OCI-LY3 (cell line): ENCODE measurements around the gene MAPK14.

ENCODE experiments used
- H2AFZ ChIP-seq: fragments of 200-600, 300-600 bp; shearing (Covaris generic); 2 replicates; pipeline ENCODE4 v1.6.0; 2014; ENCODE audit warnings: antibody characterized with exemption, low read depth, low read length
- H3K27ac ChIP-seq: fragments of 200-600, 300-600 bp; sonication (generic); 2 replicates; pipeline ENCODE4 v1.5.1; 2014; ENCODE audit warnings: mild to moderate bottlenecking, low read length, moderate library complexity, mixed read lengths
- H3K27me3 ChIP-seq: fragments of 200-600, 300-600 bp; sonication (generic); 2 replicates; pipeline ENCODE4 v1.6.1; 2014; ENCODE audit warnings: low read depth, low read length, mixed read lengths
- H3K36me3 ChIP-seq: fragments of 200-600, 300-600 bp; sonication (generic); replicated peaks from 2 replicates; pipeline ENCODE3; 2014; ENCODE audit warnings: low read depth, low read length, mixed read lengths
- H3K4me1 ChIP-seq: fragments of 300-600, 200-600 bp; sonication (generic); 2 replicates; pipeline ENCODE4 v1.6.1; 2014; ENCODE audit warnings: low read length, mixed read lengths
- H3K4me2 ChIP-seq: fragments of 200-600, 300-600 bp; sonication (generic); 2 replicates; pipeline ENCODE4 v1.6.1; 2014; ENCODE audit warnings: low read length, mixed read lengths
- H3K4me3 ChIP-seq: fragments of 300-600, 200-600 bp; sonication (generic); 2 replicates; pipeline ENCODE4 v1.5.1; 2014; ENCODE audit warnings: antibody characterized with exemption, mild to moderate bottlenecking, low read length, moderate library complexity
- H3K79me2 ChIP-seq: fragments of 300-600, 200-600 bp; shearing (Covaris generic); 2 replicates; pipeline ENCODE4 v1.6.1; 2014; ENCODE audit warnings: mild to moderate bottlenecking, low read length, mixed read lengths
- H3K9ac ChIP-seq: fragments of 300-600, 200-600 bp; shearing (Covaris generic); 2 replicates; pipeline ENCODE4 v1.6.0; 2014; ENCODE audit warnings: mild to moderate bottlenecking, low read length, moderate library complexity
- H3K9me3 ChIP-seq: fragments of 200-600, 300-600 bp; shearing (Covaris generic); 2 replicates; pipeline ENCODE4 v1.6.1; 2014; ENCODE audit warnings: low read length, mixed read lengths; ENCODE audit not compliant: insufficient read depth
- H4K20me1 ChIP-seq: fragments of 200-600, 300-600 bp; sonication (generic); 2 replicates; pipeline ENCODE4 v1.6.1; 2016; ENCODE audit warnings: low read length, mixed read lengths; ENCODE audit not compliant: insufficient read depth
- EZH2phosphoT487 ChIP-seq: fragments of 200-600 bp; shearing (Covaris generic); IDR thresholded peaks from 2 replicates; pipeline ENCODE4 v1.6.1; 2018; ENCODE audit warnings: antibody characterized with exemption, mixed run types, low read depth
- TF ChIP-seq, protein P1 (sequence below): fragments of 200-600, 300-600 bp; sonication (generic); IDR thresholded peaks from 2 replicates; pipeline ENCODE4 v1.5.1; 2014; ENCODE audit warnings: antibody characterized with exemption, low read length, low read depth

MAPK14 gene

DNA sequence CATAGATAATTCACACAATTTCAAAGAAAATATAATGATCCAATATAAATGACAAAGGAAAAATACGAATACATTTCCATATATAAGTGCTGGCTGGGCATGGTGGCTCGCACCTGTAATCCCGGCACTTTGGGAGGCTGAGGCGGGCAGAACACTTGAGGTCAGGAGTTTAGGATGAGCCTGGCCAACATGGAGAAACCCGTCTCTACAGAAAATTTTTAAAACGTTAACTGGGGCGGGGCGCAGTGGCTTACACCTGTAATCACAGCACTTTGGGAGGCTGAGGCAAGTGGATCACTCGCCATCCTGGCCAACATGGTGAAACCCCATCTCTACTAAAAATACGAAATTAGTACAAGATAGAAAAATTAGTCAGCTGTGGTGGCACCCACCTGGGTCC is 87.8 kb downstream of the MAPK14 start:
- Histone ChIP-seq H3K4me2 (peak overlapping the region; percentile 68), H3K36me3 (peaks cover 12% of the 10 kb centered on the region), H3K9ac (no peak overlapping the region), H3K4me1 (peaks cover 32% of the 10 kb centered on the region), H3K4me3 (peak overlapping the region; percentile 16; the same call in 1 of the 2 replicates), H3K79me2 (no peaks in the 10 kb centered on the region), H4K20me1 (no peaks in the 10 kb centered on the region), H3K27me3 (no peaks in the 10 kb centered on the region), H3K9me3 (no peaks in the 10 kb centered on the region), H3K27ac (no peak overlapping the region), H2AFZ (no peak overlapping the region)
- no peak for TF ChIP-seq EZH2phosphoT487
- TF ChIP-seq, protein P1, sequence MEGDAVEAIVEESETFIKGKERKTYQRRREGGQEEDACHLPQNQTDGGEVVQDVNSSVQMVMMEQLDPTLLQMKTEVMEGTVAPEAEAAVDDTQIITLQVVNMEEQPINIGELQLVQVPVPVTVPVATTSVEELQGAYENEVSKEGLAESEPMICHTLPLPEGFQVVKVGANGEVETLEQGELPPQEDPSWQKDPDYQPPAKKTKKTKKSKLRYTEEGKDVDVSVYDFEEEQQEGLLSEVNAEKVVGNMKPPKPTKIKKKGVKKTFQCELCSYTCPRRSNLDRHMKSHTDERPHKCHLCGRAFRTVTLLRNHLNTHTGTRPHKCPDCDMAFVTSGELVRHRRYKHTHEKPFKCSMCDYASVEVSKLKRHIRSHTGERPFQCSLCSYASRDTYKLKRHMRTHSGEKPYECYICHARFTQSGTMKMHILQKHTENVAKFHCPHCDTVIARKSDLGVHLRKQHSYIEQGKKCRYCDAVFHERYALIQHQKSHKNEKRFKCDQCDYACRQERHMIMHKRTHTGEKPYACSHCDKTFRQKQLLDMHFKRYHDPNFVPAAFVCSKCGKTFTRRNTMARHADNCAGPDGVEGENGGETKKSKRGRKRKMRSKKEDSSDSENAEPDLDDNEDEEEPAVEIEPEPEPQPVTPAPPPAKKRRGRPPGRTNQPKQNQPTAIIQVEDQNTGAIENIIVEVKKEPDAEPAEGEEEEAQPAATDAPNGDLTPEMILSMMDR = no peak

DNA sequence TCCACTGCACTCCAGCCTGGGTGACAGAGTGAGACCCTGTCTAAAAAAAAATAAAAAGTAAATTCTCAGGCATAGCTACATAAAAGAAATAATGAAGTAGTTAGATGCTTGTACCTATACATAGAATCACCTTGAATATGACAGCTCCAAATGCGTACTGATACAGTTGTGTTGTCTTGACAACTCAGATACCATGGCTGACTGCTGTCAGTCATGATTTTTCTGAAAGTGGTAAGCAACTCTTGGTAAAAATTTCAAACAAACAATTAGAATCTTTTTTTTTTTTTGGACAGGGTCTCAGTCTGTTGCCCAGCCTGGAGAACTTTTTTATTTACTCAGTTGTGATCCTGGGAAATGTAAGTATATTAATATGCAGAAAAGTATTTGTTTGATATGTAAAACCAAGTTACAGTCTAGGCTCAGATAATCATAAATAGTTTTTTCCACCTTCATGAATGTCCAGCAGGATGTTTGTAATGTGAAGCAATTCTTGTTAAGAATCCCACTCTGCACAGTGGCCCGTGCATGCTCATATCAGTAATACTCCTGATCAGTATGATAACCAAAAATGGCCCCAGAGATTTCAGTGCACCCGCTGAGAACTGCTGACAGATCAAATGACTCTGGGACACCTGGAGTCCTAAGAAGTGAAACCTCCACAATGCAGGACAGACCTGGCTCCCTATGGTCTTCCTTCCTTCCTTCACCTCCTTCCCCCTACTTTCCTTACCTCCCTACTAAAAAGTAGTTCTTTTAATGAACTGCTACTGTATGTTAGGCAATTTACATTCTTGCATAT is 88.7 kb downstream of the MAPK14 start:
- Histone ChIP-seq H3K79me2 (no peaks in the 10 kb centered on the region), H3K27me3 (no peaks in the 10 kb centered on the region), H3K27ac (no peak overlapping the region), H3K4me2 (no peak overlapping the region), H4K20me1 (no peaks in the 10 kb centered on the region), H3K9ac (no peak overlapping the region), H2AFZ (no peak overlapping the region), H3K4me3 (no peak overlapping the region), H3K36me3 (peaks cover 11% of the 10 kb centered on the region), H3K4me1 (peaks cover 39% of the 10 kb centered on the region), H3K9me3 (no peaks in the 10 kb centered on the region)
- TF ChIP-seq, protein P1 = no peak
- TF ChIP-seq EZH2phosphoT487 = no peak

DNA sequence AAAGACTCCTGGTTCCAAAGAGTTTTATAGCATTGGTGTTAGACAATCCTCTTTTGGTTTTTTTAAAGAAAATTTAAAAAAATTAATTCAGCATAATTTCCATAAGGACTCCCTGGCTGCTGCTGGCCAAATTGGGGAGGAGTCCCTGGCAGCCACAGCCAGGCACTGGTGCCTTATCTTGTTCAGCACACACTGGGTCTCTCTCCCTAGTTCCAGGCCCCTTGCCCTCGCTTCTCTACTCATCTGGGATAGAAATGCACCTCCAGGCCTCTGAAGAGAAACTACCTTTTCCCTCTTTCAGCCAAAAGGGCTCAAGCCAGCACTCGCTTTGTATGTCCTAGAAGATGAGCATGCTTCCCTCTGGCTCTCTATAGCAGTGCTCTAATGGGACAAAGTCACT is 89.3 kb downstream of the MAPK14 start:
- H3K9ac ChIP-seq = no peak overlapping the region
- H3K4me3 ChIP-seq = no peak overlapping the region
- TF ChIP-seq, protein P1 = no peak
- no peak for TF ChIP-seq EZH2phosphoT487
- H3K4me2 ChIP-seq = no peak overlapping the region
- H3K9me3 ChIP-seq = no peaks in the 10 kb centered on the region
- H2AFZ ChIP-seq = no peak overlapping the region
- H3K36me3 ChIP-seq = peaks cover 11% of the 10 kb centered on the region
- peaks cover 42% of the 10 kb centered on the region for H3K4me1 ChIP-seq
- H3K79me2 ChIP-seq = no peaks in the 10 kb centered on the region
- no peak overlapping the region for H3K27ac ChIP-seq
- no peaks in the 10 kb centered on the region for H4K20me1 ChIP-seq
- no peaks in the 10 kb centered on the region for H3K27me3 ChIP-seq

DNA sequence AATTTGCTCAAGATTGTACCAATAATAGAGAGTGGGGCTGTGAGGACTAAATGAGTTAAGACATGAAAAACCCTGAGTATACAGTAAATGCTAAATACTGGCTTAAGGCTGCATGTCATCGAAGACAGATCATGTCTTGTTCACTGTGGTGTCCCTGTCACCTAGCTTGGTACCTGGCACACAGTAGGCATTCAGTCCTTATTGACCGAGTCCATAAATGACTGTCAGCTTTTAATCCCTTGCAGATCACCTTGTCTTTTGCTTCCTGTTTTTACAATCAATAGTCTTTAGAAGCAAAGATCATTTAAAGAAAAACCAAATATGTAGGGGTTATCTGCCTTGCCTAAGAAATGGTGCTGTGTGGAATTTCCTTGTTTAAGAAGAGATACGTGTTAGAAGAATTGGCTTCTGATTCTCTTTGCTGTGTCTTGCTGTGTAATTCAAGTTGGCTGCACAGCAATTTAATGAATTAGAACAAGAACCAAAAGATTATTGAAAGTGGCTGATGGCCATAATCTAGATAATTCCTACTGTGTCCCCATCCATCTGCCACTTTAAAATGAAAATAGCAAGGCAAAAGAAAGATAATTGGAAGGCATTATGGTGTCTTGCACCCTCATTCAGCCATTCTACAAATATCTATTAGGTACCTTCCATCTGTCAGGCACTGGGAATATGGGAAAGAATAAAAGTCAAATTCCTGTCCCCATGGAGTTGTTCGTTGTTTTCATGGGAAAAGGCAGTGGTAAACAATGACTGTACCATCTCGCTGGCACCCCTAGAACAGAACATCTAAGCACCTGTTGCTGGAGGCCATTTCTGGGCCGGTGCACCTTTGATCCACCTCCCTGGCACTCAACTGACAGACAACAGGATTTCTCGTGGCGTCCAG is 90.3 kb downstream of the MAPK14 start:
- Histone ChIP-seq H2AFZ (no peak overlapping the region), H3K9ac (no peak overlapping the region)

More for the DNA sequence above, 90.3 kb downstream of the MAPK14 start:
- no peak for TF ChIP-seq EZH2phosphoT487
- TF ChIP-seq, protein P1 = no peak
- H3K4me2 ChIP-seq = no peak overlapping the region
- no peaks in the 10 kb centered on the region for H3K27me3 ChIP-seq
- no peak overlapping the region for H3K27ac ChIP-seq
- peaks cover 34% of the 10 kb centered on the region for H3K4me1 ChIP-seq
- H3K4me3 ChIP-seq = no peak overlapping the region
- no peaks in the 10 kb centered on the region for H3K79me2 ChIP-seq
- no peaks in the 10 kb centered on the region for H3K9me3 ChIP-seq
- H3K36me3 ChIP-seq = peaks cover 7% of the 10 kb centered on the region
- no peaks in the 10 kb centered on the region for H4K20me1 ChIP-seq
